C1 segment of cervical spinal cord (tissue), 14 donors: ENCODE results near the gene DSCAM.
A peak's percentile ranks its signal among the peaks of the same experiment; 100 is the strongest.

ENCODE experiments used
- DNase-seq, 14 donors: peaks; one replicate each; lab custom pipeline; 2025; lab: John Stamatoyannopoulos, UW

Gene DSCAM

DNA sequence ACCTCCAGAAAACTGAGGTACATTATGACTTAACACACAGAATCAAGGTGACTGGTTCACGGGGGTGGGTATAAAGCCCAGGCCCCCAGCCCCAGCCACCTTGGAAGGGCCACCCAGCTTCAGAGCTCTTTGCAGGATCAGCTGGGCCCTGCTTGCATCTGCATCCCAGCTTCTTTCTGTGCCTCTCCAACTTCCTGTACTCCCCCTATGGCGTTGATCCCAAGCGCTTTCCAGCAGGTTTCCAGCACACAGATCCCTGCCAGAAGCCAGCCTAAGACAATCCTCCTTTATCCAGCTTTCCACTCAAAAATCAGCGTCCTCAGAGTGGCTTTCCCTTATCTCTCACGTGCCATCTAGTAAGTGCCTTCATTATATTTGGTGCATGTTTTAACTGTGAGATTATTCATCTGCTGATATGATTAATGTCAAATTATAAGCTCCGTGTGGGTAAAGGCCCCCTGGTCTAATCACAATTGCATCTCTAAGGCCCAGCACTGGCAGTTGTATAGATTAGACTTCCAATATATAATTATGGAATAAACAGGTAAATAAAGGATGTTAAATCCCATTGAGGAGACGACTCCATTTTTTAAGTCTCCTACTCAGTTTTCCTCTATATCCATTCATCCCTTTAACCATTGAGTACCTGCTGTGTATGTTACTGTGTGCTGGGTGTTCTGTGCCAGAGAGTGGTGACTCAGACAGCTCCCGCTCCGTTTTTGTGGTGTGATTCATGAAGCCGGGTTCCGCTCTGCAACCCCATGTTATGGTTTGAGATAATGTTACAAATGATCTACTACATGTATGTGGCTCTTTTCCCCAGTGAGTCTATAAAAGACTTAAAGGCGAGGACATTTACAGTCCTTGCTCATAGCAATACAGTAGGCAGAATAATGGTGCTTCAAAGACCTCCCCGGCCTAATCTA is 592.2 kb downstream of the DSCAM start:
- no peak for DNase-seq

- DNase-seq: no peak
Observed at GRCh38 chr21:40253112-40253511, 593.8 kb downstream of the DSCAM start.

DNA sequence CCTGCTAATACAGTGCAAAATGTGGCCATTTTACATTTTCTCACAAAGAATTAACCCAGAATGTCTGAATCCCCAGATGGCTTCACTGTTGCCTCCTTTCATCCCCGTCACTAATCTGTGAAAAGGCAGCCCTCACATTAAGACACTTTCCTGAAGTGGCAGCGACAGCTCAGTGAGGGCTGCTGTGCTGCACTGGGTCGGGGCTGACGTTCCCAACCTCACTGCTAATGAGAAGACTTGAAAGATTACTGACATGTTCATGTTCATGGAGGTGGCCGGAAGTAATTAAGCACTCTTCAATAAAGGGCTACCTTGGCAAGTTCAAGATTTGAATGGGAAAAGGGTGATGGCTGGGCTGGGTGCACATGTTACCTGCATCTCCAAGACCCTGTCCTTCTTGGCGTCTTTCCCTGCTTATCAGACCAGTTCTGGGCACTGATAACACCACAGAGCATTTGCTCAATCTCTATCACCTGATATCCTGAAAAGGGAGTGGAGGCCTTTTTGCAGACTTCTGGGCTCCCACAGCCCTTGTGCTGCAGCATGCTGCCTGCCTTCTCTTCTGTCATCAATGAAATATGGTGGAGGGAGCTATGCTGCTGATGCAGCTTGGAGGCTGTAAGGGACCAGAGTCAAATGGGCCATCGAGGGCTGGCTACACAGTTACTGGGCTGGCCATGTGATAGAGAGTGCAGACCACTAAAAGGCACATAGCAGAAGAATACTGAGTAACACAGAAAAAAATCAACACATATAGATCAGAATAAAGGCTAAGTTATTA is 596.3 kb downstream of the DSCAM start:
- no peak for DNase-seq

DNA sequence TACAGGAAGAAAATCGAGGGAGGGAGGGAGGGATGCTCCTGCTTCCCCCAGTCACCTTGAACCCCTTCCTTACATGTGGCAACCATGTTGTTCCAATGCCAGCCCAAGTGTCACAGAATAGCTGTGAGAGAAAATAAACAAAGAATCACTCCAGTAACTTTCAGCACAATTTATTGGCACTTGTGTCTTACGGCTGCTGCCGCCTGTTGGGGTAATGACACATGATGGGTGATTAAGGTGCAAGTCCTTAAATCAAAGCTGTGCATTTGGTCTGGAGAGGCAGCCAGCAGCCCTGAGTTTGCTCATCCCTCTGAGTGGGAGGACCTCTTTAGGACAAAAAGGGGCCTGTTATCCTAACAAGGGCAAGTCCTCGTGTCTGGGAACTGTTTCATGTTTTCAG is 602.0 kb downstream of the DSCAM start:
- DNase-seq: peak in 1 of 14 donors; percentile 9

DNA sequence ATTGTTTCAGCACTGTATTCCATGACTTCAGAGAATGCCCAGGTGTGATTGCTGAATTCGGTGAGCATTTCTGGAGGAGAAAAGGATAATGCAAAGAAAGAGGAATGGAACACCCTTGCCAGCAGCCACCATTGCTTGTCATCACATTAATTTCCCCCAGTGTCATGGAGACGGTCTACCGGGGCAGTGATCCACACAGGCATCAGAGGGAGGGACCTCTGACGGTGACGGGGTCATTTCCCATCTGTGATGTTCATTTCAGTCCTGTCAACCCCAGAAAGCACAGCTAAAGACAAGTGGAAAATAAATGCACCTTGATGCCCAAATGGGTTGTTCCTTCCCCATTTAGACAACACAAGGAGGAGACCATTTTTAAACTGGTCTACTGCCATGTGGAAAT is 603.3 kb downstream of the DSCAM start:
- no peak for DNase-seq

GRCh38 chr21:40242586-40243265 is 604.2 kb downstream of the DSCAM start:
- peak in 4 of 14 donors; percentile 13 to 38 (median 22) for DNase-seq

DNA sequence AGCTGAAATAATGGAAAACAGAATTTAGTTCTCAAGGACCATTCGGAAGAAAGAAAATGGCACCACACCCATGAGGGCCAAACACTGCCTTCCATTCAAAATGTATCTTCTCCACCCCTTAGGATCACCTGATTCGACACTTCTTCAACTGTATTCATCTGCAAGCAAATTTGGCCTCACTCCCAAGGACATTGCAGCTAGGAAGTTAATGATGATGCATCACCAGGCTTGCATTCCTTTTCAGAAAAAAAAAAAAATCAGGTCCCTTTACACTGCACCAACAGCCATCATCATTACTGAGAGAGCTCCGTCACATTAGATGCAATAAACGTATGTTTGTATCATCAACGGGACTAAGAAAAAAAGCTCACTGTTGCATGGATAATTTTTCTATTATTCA is 611.4 kb downstream of the DSCAM start:
- no peak for DNase-seq

GRCh38 chr21:40231979-40232378 is 615.0 kb downstream of the DSCAM start:
- no peak for DNase-seq

GRCh38 chr21:40227096-40227495 is 619.9 kb downstream of the DSCAM start:
- DNase-seq: no peak

- DNase-seq: no peak
Observed at GRCh38 chr21:40215941-40216340, 631.0 kb downstream of the DSCAM start.

DNA sequence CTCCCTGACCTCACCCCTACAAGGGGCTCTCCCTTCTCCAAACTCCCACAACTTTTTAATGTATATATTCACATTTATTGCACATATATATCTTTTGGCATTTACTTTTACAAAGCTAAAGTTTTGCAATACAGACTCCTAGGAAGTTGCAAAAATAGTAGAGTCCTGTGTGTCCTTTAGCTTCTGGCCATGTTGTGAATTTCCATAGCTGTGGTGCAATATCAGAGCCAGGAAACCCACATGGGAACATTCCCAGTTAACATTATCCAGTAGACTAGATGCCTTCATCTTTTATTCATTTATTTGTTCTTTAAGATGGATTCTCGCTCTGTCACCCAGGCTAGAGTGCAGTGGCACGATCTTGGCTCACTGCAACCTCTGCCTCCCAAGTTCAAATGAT is 636.7 kb downstream of the DSCAM start:
- DNase-seq: no peak

- DNase-seq: no peak
Observed at GRCh38 chr21:40208948-40209345, 638.0 kb downstream of the DSCAM start.

- DNase-seq: no peak
Observed at GRCh38 chr21:40208206-40208947, 638.6 kb downstream of the DSCAM start.

GRCh38 chr21:40200946-40201345 is 646.0 kb downstream of the DSCAM start:
- no peak for DNase-seq

DNA sequence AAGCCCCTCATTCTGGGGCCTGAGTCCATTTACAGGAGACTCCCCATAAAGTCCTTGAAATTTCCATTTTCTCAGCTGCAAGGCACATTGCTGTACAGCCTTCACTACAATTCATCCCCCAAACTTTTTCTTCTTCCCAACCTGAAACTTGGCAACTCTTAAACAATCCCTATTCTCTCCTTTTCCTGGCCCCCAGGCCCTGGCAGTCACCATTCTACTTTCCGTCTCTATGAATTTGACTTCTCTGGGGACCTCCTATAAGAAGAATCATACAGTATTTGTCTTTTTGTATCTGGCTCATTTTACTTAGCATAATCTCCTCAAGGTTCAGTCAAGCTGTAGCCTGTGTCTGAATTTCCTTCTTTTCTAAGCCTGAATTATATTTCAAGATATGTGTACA is 646.8 kb downstream of the DSCAM start:
- no peak for DNase-seq

DNA sequence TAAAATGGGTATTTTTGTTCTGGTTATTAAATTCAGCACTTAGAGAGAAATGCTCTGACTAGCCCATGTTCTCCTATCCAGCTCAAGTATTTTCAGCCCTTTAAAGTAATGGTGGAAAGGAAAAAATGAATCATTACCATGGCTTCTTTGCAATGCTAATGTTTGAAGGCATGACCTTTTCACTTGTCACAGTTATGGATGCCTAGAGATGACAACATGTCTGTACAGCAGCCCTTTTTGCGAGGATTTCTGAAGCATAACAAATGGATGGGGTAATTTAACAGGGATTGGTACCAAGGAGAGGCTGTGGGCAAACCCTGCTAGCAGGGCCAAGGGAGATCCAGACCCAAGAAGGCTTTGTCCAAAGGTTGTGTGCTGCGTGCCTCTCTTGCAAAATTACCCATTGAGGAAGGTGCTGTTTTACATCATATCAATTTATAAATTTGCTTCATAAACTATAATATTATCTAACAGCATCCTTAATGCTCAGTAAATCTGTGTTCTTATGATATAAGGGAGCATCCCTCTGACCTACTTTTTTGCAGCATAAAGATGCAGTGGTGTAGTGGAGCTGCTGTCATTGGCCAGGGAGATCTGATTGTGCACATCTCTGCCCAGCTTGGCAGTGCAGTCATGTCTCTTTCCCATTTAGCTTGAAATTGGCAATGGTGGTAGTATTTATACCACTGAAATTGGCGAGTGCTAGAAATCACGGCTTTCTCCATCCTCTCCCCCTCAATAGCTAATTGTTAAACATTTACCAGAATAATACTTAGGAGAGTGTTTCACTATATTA is 652.6 kb downstream of the DSCAM start:
- DNase-seq: no peak

- DNase-seq: no peak
Observed at GRCh38 chr21:40191616-40192015, 655.3 kb downstream of the DSCAM start.

DNA sequence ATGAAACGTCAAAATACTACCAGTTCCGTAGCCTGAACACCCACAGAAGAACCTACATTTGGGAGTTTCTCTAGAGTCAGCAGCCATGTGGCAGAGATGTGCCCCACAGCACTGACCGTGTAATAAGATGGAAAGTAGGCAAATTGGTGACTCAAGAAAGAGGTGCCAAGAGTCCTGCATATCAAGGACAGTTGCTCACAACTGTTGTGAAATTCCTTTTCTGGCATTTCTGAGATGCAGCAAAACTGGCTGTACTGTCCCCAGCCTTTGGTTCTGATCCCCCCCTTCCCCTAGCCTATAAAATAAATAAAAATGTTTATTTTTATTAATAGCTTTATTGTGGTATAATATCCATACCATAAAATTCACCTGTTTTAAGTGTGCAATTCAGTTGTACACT is 655.8 kb downstream of the DSCAM start:
- no peak for DNase-seq

GRCh38 chr21:40187946-40188654 is 658.9 kb downstream of the DSCAM start:
- no peak for DNase-seq

- no peak for DNase-seq
Observed at GRCh38 chr21:40187244-40187643, 659.7 kb downstream of the DSCAM start.
